ENCODE data around the gene CEP131. TPM values are rescaled to one million over a fixed set of nuclear protein-coding genes. Genes with fewer than 3 reads are reported as not detected.

The CEP131 gene
- total and polyA plus RNA-seq, 2 donors (not counting 3 experiments of a cell fraction or from before 2014, with no cell fraction given), result 5.3 to 17.9 TPM

DNA sequence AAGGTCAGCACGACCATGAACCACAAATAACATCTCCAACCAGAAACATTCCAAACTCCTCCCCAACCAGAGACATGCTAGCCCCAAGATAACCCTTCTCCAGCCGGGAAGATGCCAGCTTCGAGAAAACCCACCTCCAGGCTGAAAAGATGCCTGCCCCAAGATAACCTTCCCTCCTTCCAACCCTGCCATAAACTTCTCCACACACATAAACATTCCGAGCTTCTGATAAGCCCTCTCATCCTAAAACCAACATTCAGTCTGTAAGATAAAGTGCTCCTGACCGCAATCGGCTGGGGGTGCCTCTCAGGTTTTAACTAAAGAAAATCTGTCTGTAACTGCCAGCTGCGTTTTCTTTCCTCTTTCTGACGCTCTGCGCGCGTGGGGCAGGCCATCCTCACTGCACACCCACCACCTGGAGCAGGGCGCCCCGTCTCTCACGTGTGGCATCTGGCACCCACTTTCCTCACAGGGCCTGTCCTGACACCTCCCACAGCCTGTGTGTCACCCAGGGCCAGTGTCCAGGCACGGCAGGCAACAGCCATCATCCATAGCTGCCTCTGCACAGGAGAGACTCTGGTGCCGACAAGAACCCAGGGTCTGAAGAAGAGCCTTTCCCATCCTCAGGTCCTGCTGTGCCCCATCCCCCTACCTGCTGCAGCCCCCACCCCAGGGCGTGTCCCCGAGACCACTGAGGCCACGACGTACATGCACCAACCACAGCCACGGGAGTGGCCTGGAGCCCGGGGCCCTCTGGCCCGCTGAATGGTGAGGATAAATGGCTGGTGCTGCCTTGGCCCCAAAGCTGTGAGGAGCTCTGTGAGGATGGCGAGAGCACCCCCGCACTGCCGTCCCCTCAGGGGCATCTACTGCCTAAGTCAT, 12.4 kb upstream of the CEP131 start:
- FAIRE-seq, result no peak
- POLR2A ChIA-PET, result no interaction called here

More for the DNA sequence above, 12.4 kb upstream of the CEP131 start:
- H3K9me1 ChIP-seq (replicated peaks; ENCODE audit: control insufficient read depth, extremely low read depth, insufficient read depth, low read length), result no peaks in the 10 kb centered on the region
- H3K36me3 ChIP-seq (ENCODE audit: control insufficient read depth in 2 of 2, extremely low read depth in 1 of 2, insufficient read depth in 2 of 2, low read length in 2 of 2), result peaks cover 0 to 31% of the 10 kb centered on the region in 2 experiments
- no peak overlapping the region for H3K9ac ChIP-seq (replicated peaks; ENCODE audit: extremely low read depth, insufficient read depth, low read length)
- H3K79me2 ChIP-seq (ENCODE audit: control insufficient read depth, insufficient read depth, low read length), result peaks cover 14% of the 10 kb centered on the region
- H3K27ac ChIP-seq (ENCODE audit: insufficient read depth, low read depth, low read length), result no peak overlapping the region
- no peak overlapping the region for H2AFZ ChIP-seq (ENCODE audit: low read depth, low read length)
- no peaks in the 10 kb centered on the region for H3K27me3 ChIP-seq (ENCODE audit: control insufficient read depth in 2 of 2, insufficient read depth in 2 of 2, low read length in 2 of 2)
- peaks cover 5% of the 10 kb centered on the region for H3K4me1 ChIP-seq (ENCODE audit: control insufficient read depth, extremely low read depth, insufficient read depth, low read length)
- TF ChIP-seq GATA2 (IDR thresholded peaks at IDR 0.05; ENCODE audit: insufficient read depth, insufficient read length, low read depth, low read length) (no peak), MYC (IDR thresholded peaks at IDR 0.05; ENCODE audit: low read depth, low read length) (no peak), POLR2AphosphoS5 (IDR thresholded peaks at IDR 0.05; ENCODE audit: insufficient read depth, low read depth, low read length) (no peak), JUN (IDR thresholded peaks at IDR 0.05; ENCODE audit: borderline replicate concordance, insufficient read depth, insufficient read length, low read depth) (no peak), FOS (IDR thresholded peaks at IDR 0.05; ENCODE audit: borderline replicate concordance, insufficient read depth, low read length) (no peak), POLR2A (IDR thresholded peaks at IDR 0.05; ENCODE audit: low read depth, low read length) (no peak), EZH2 (IDR thresholded peaks at IDR 0.05; ENCODE audit: borderline replicate concordance, low read depth, low read length, severe bottlenecking) (no peak)
- TF ChIP-seq, protein P1, sequence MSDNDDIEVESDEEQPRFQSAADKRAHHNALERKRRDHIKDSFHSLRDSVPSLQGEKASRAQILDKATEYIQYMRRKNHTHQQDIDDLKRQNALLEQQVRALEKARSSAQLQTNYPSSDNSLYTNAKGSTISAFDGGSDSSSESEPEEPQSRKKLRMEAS (IDR thresholded peaks at IDR 0.05; ENCODE audit: insufficient read depth, insufficient read length), result no peak
- TF ChIP-seq, protein P2, sequence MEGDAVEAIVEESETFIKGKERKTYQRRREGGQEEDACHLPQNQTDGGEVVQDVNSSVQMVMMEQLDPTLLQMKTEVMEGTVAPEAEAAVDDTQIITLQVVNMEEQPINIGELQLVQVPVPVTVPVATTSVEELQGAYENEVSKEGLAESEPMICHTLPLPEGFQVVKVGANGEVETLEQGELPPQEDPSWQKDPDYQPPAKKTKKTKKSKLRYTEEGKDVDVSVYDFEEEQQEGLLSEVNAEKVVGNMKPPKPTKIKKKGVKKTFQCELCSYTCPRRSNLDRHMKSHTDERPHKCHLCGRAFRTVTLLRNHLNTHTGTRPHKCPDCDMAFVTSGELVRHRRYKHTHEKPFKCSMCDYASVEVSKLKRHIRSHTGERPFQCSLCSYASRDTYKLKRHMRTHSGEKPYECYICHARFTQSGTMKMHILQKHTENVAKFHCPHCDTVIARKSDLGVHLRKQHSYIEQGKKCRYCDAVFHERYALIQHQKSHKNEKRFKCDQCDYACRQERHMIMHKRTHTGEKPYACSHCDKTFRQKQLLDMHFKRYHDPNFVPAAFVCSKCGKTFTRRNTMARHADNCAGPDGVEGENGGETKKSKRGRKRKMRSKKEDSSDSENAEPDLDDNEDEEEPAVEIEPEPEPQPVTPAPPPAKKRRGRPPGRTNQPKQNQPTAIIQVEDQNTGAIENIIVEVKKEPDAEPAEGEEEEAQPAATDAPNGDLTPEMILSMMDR (IDR thresholded peaks at IDR 0.05; ENCODE audit: extremely low read depth in 1 of 2, insufficient read depth in 1 of 2, low read depth in 1 of 2, low read length in 2 of 2), result no peak
- dilution Hi-C loops (cut with MboI; ENCODE audit: extremely low pct_ligation_motif_present, low sequenced_read_pairs) (no loop called here), intact Hi-C loops (cut with micrococcal nuclease) (no loop called here)
- no peak overlapping the region for H3K4me2 ChIP-seq (ENCODE audit: insufficient read depth, low read length)
- H3K4me3 ChIP-seq (replicated peaks in 1 of 3; ENCODE audit: insufficient read depth in 1 of 3, low read depth in 1 of 3, low read length in 3 of 3), result no peak overlapping the region
- CTCF ChIA-PET, result no interaction called here
- H4K20me1 ChIP-seq (replicated peaks; ENCODE audit: control insufficient read depth, extremely low read depth, insufficient read depth, low read length), result no peaks in the 10 kb centered on the region
- no TSS peak for BruUV-seq (replicated peaks)
- DNase-seq (ENCODE audit: low read depth, low spot score), result no peak
- H3K9me3 ChIP-seq (replicated peaks; ENCODE audit: control insufficient read depth, insufficient read depth, low read length), result no peaks in the 10 kb centered on the region
